Adipocyte (in vitro differentiated cells): ENCODE data around the gene MYO7B.

ENCODE experiments used
- DNase-seq: peaks from one replicate; pipeline ENCODE4 v3.0.0-alpha.2; 2015; ENCODE audit warnings: low read depth
- H3K27me3 ChIP-seq: replicated peaks from 2 replicates; pipeline ENCODE4 v1.7.0; 2013; ENCODE audit warnings: mild to moderate bottlenecking, low read length, moderate library complexity; ENCODE audit not compliant: control insufficient read depth, insufficient read depth
- H3K36me3 ChIP-seq: 2 replicates; pipeline ENCODE4 v1.7.0; 2013; ENCODE audit warnings: low read length, mild to moderate bottlenecking, moderate library complexity; ENCODE audit not compliant: control insufficient read depth, insufficient read depth, severe bottlenecking
- H3K4me1 ChIP-seq: 2 replicates; pipeline ENCODE4 v1.7.0; 2013; ENCODE audit warnings: mild to moderate bottlenecking, low read length, moderate library complexity; ENCODE audit not compliant: control insufficient read depth, insufficient read depth
- H3K4me3 ChIP-seq: 2 replicates; pipeline ENCODE4 v1.7.0; 2013; ENCODE audit warnings: mild to moderate bottlenecking, low read length, moderate library complexity
- H3K9ac ChIP-seq: 2 replicates; pipeline ENCODE4 v1.7.0; 2013; ENCODE audit warnings: mild to moderate bottlenecking, low read length, moderate library complexity
- H3K9me3 ChIP-seq: 2 replicates; pipeline ENCODE4 v1.7.0; 2013; ENCODE audit warnings: mild to moderate bottlenecking, low read length, moderate library complexity; ENCODE audit not compliant: control insufficient read depth

MYO7B gene

DNA sequence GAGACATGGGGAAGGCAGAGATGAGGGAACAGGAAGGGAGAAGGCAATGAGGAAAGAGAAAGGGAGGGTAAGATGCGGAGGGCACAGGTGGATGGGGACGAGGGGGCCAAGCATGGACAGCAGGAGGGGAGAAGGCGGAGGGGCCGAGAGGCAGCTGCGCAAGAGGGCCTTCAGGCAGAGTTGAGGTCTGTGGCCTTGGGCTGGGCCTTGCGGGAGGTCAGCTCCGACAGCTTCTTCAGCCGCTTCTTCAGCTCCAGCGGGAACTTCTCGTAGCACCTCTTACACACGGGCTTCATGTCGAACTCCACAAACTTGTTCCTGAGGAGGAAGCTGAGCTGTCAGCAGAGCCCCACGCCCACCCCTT is 103.6 kb downstream of the MYO7B start:
- Histone ChIP-seq H3K4me3 (no peak overlapping the region), H3K27me3 (no peaks in the 10 kb centered on the region), H3K4me1 (peaks cover 14% of the 10 kb centered on the region), H3K9ac (no peak overlapping the region), H3K36me3 (no peaks in the 10 kb centered on the region), H3K9me3 (no peaks in the 10 kb centered on the region)
- DNase-seq = no peak

DNA sequence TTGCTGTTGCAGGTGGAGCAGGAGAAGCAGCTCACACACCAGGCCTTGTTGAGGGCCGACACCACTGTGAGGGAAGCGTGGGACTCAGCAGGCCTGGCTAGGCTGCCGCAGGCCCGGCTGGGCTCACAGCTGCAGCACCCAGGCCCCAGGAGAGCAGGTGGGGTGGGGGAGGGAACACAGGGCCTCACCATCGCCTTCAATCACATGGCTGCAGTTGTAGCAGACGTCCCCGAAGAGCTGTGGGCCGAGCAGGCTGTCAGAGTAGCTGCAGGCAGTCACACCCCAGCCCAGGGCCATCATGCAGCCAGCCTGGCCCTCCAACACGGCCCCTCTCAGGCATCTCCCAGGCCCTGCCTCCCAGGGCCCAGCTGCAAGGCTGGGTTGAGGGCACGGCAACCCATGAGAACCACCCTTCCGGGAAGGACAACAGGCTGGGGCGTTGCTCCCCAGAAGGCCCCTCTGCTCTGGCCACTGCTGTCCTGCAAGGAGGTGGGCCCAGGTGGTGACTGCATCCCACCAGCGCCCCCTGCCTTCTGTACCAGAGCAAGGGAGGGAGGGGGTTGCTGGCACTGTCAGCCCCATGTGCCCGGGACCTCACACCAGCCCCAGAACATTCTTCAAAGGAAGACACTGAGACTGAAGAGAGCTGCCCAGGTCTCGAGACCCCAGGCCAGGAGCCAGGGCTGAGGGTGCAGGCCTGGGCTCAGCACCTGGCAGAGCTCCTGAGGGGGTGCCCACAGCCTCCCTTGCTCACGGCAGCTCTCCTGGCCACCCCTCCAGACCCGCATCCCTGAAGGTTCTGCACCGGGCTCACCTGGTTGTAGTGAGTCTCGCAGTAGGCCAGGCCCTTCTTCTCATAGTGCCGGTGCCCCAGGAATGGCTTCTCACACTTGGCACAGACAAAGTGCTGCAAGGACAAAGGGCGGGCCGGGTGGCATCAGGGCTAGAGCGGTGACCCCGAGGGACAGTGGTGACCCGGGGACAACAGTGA is 104.9 kb downstream of the MYO7B start:
- no peaks in the 10 kb centered on the region for H3K36me3 ChIP-seq
- H3K9me3 ChIP-seq = no peaks in the 10 kb centered on the region
- H3K27me3 ChIP-seq = no peaks in the 10 kb centered on the region
- peaks cover 14% of the 10 kb centered on the region for H3K4me1 ChIP-seq
- no peak overlapping the region for H3K9ac ChIP-seq
- no peak overlapping the region for H3K4me3 ChIP-seq
- no peak for DNase-seq

DNA sequence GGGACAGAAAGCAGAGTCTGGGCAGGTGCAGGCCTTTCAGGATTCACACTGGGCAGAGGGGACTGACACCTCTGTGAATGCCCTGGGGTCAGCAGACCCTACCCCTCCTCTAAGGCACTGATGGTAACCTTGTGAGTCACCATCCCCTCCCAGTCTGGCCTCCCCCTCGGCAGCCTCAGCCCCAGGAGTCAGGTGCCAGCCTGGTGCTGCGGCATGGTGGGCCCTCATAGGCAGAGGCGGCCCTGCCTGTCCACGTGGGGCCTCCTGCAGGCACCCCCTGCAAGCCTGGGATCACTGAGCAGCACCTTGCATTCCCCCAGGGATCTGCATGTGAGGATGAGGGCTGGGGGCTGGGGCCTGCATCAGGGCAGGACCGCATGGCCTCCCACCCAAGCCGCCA is 105.7 kb downstream of the MYO7B start:
- Histone ChIP-seq H3K4me1 (peaks cover 14% of the 10 kb centered on the region), H3K9me3 (no peaks in the 10 kb centered on the region), H3K27me3 (no peaks in the 10 kb centered on the region), H3K36me3 (no peaks in the 10 kb centered on the region), H3K9ac (no peak overlapping the region), H3K4me3 (no peak overlapping the region)
- DNase-seq = no peak

DNA sequence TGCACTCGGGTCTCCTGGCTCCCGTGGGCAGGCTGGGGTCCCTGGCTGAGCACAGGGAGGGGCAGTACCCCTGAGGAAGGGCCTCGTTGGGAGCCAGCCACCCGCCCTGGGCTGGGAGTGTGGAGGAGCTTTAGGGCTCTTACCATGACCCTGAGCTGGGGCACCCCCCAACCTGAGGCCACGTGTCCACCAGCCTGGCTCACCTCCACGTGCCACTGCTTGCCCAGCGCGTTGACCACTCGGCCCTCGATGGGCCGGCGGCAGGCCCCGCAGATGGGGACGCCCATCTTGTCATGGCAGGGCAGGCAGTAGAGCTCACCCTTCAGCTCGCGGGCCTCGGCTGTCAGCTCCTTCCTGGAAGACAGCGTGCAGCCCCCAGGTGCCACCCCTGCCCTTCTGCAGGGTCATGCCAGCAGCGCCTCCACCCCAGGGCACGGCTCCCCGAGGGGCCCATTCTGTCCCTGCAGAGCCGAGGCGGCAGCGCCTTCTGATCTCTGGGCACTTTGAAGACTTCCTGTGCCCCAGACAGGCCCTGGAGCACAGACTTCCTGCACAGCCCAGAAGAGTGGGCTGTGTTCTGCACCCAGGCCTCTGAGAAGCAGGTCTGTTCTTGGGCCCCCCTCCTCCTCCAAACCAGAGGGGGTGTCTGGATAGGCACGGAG is 106.5 kb downstream of the MYO7B start:
- no peak for DNase-seq
- H3K27me3 ChIP-seq = no peaks in the 10 kb centered on the region

DNA sequence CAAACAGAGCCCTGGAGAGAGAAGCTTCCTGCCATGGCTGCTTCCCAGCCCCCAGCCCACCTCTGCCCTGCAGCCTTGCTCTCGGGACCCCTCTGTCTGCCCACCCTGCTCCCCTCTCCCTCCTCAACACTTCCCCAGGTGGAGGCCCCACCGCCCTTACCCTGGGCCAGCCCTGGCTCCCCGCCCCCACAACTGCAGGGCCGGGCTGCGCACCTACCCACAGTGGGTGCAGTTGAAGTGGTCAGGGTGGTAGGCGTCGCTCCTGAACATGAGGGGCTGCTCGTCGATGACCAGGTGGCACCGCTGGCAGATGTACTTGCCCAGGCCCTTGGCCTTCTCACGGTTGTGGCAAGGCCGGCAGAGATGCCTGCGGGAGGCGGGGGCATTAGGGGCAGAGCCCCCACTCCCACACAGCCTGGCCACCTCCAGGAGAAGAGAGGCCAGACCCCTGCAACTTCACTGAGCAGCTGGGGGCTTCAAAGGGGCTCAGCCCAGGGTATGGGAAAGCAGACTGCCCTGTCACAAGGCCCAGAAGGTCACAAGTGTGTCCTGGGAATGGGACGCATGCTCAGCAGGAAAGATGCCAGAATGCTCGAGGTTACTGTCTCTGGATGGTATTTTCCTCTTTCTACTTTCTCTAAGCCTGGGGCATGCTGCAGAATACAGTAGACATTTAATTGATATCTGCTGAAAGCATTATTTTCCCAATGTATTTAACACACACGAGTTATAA is 107.4 kb downstream of the MYO7B start:
- DNase-seq = no peak
- Histone ChIP-seq H3K4me1 (peaks cover 11% of the 10 kb centered on the region), H3K36me3 (no peaks in the 10 kb centered on the region), H3K4me3 (no peak overlapping the region), H3K9me3 (no peaks in the 10 kb centered on the region), H3K9ac (no peak overlapping the region), H3K27me3 (no peaks in the 10 kb centered on the region)

More for the DNA sequence above, 106.5 kb downstream of the MYO7B start:
- Histone ChIP-seq H3K4me3 (no peak overlapping the region), H3K36me3 (no peaks in the 10 kb centered on the region), H3K9ac (no peak overlapping the region), H3K4me1 (peaks cover 16% of the 10 kb centered on the region), H3K9me3 (no peaks in the 10 kb centered on the region)

DNA sequence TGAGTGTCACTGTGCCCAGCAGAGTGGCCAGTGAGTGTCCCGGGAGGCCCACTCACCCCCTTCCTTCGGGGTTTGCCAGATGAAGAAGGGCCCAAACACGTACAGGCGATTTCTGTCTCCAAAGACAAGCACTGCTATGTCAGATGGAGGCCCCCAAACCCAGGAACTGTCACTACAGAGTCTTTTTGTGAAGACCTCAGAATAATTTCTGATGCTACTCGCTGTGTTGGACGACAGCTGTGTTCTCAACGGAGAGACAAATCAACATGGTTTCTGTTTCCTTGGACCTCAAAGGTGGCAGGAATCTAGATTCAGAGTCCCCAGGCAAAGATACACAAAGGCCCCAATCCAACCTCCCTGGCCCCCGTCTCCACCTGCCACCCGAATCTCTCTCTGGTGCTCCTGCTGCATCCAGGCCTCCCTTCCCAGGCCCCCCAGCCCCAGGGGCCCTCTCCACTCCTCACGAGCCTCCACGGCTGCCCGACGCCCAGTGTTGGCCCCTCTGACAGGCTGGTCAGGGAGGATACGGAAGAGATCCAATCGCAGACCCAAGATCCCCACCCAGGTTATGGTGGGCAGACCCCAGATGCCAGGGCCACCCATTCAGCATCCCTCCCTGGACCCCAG is 108.1 kb downstream of the MYO7B start:
- Histone ChIP-seq H3K4me3 (no peak overlapping the region), H3K9ac (no peak overlapping the region), H3K27me3 (no peaks in the 10 kb centered on the region), H3K4me1 (peaks cover 9% of the 10 kb centered on the region), H3K36me3 (no peaks in the 10 kb centered on the region), H3K9me3 (no peaks in the 10 kb centered on the region)
- DNase-seq = no peak

DNA sequence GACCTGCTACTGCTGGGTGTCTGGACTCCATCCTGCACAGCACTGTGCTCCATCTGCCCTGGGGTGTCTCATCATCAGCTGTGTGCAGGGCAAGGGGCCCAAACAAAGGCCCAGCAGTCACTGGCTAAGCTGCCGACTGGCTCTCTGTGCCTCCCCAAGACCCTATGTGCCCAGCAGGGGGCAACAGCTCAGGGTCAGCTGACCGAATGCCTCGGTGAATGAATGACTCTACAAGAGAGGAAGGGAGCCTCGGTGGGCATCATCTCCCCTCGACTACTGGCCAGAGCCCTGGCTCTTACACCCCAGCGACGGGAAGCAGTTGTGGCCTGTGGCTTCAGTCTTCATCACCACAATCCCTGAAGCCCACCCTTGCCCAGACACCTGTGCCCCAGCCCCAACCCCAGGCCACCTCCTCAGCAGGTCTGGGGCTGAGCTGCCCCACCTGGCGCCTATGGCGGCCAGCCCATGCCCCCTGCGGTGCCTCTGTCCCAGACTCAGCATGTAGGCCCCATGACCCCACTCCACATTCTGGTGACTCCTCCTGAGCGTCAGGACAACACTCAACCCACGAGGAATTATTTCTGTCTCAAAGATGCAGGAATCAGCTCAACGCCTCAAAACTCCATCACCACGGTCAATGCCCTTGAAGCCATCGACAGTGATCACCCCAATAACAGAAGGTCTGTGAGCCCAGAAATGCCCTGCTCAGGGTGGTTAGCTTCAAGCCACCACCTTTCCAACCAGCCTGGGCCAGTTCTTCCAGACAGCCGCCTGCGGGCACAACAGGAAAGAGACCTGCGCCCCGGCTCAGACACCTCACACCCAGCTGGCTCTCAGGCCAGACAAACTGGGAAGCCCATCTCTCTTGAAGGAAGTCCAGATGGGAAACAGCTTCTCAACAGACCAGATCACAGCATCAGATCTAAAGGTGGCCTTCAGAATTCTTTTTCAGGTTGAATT is 108.9 kb downstream of the MYO7B start:
- Histone ChIP-seq H3K36me3 (no peaks in the 10 kb centered on the region), H3K9ac (no peak overlapping the region), H3K9me3 (no peaks in the 10 kb centered on the region), H3K4me3 (no peak overlapping the region), H3K4me1 (peaks cover 11% of the 10 kb centered on the region), H3K27me3 (no peaks in the 10 kb centered on the region)
- DNase-seq = no peak

DNA sequence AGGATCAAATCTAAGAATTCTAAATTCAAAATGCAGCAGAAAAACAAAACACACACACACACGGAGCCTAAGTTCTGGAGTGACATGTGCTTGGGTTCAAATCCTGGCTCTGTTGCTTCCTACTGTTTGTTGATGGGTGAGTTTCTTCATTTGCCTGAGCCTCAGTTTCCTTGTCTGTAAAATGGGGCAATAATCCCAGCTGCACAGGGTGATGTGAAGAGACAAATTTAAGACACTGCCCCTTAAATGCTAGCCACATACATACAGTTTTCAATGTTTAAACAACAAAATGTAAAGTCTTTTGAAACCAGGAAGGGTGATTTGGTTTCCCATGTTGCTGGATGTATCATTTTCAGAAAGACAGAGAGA is 109.5 kb downstream of the MYO7B start:
- Histone ChIP-seq H3K36me3 (no peaks in the 10 kb centered on the region), H3K9ac (no peak overlapping the region), H3K4me3 (no peak overlapping the region), H3K9me3 (no peaks in the 10 kb centered on the region), H3K27me3 (no peaks in the 10 kb centered on the region), H3K4me1 (peaks cover 14% of the 10 kb centered on the region)
- DNase-seq = no peak

DNA sequence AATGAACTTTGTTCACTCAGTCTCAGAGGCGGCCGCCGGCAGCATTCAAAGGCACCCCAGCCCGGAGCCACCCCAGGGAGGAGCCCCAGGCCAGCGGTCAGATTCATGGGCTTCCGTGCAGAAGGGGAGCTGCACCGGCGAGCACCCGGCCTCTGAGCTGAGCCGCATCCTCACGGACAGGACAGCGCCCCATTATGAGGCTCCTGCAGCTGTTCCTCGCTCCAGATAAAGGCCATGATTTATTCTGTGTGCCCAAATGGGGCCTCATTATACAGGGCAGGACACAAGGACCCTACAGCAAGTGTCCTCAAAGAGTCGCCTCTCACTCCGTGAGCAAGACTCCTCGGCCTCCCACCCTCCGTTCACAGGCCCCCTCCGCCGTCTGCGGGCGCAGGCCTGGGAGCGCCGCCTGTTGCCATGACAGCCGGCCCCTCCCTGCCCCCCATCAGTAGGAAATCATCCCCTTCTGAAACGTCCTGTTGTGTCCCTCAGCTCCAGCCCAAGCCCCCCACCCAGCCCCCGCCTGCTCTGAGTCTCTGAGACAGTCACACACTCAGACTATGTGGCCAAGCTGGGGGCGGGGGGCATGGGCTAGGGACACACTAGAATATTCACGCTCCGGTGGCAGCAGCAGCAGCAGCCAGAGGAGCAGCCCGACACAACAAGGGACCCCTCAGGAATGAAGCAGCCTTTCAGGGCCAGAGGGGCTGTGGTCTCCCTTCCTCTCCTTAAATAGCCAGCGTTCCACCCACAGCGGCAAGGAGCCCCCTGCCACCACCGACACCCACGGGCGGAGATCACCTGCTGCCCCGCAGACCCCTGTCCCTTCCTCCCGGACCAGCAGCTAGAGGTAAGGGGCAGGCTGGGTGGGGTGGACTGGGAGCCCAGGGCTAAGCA is 110.2 kb downstream of the MYO7B start, which contains the start of gene GPR17:
TSS of gene GPR17 (plus strand) at position 759 of the 897 bp plus-strand sequence. CDS start 4,583 bp downstream, outside the sequence.
- no peaks in the 10 kb centered on the region for H3K27me3 ChIP-seq
- H3K9ac ChIP-seq = no peak within 1 kb of the TSS
- no peaks in the 10 kb centered on the region for H3K36me3 ChIP-seq
- H3K4me3 ChIP-seq = no peak within 1 kb of the TSS
- DNase-seq = no peak
- peaks cover 14% of the 10 kb centered on the region for H3K4me1 ChIP-seq
- H3K9me3 ChIP-seq = no peaks in the 10 kb centered on the region
